Transverse colon (tissue), 4 donors: Measurements from ENCODE around the gene BAZ1A. TPM values are rescaled to one million over a fixed set of nuclear protein-coding genes. Genes with fewer than 3 reads are reported as not detected.
"Not testable (repeated sequence)": the region's sequence is repeated elsewhere in the genome, so short reads cannot be mapped to it uniquely, and the experiment has no call there.

Source experiments
- DNase-seq: peaks from one replicate; pipeline ENCODE4 v3.0.0-alpha.2; 2019
- H3K27ac ChIP-seq, 4 donors: fragments of 200-600 bp; sonication (generic); 2 replicates each; pipeline ENCODE4 v1.5.1; 2016 to 2018; ENCODE audit warnings: inconsistent platforms in 4 of 4
- H3K27me3 ChIP-seq: fragments of 200-600 bp; sonication (generic); 2 replicates; pipeline ENCODE4 v1.5.1; 2017; ENCODE audit warnings: inconsistent platforms
- H3K36me3 ChIP-seq, 4 donors: fragments of 200-600 bp; sonication (generic); 2 replicates each; pipeline ENCODE4 v1.5.1; 2017 to 2019; ENCODE audit warnings: inconsistent platforms in 4 of 4
- H3K4me1 ChIP-seq, 4 donors: fragments of 200-600 bp; sonication (generic); 2 replicates each; pipeline ENCODE4 v1.5.1; 2017 to 2020; ENCODE audit warnings: inconsistent platforms in 4 of 4
- H3K4me3 ChIP-seq, 4 donors: fragments of 200-600 bp; sonication (generic); 1 replicate in 1 of 4; 2 replicates in 3 of 4; pipeline versions ENCODE4 v1.5.1 to v1.6.1; 2017 to 2019; ENCODE audit warnings: inconsistent platforms in 4 of 4
- H3K9me3 ChIP-seq, 2 donors: fragments of 200-600 bp; sonication (generic); 2 replicates each; pipeline ENCODE4 v1.5.1; 2017 to 2019; ENCODE audit warnings: inconsistent platforms in 2 of 2
- CTCF ChIP-seq, 5 experiments: fragments of 200-600 bp in 3 of 5; fragments of 450-650 bp in 2 of 5; sonication (generic) in 3 of 5; IDR thresholded peaks; 1 replicate in 2 of 5; 2 replicates in 3 of 5; pipeline ENCODE4 v1.5.1; 2016 to 2017; ENCODE audit warnings: antibody characterized with exemption in 5 of 5, inconsistent platforms in 3 of 5, mild to moderate bottlenecking in 2 of 5, moderate library complexity in 1 of 5
- EP300 ChIP-seq: sonication (generic); formaldehyde crosslinking; IDR thresholded peaks from one replicate; pipeline ENCODE4 v1.6.1; 2017; ENCODE audit warnings: antibody characterized with exemption, low read depth
- POLR2A ChIP-seq: fragments of 450-650 bp; IDR thresholded peaks from one replicate; pipeline ENCODE4 v1.6.1; 2016; ENCODE audit warnings: antibody characterized with exemption, mild to moderate bottlenecking, moderate library complexity
- POLR2AphosphoS5 ChIP-seq, 3 donors: sonication (generic); formaldehyde crosslinking; IDR thresholded peaks; one replicate each; pipeline ENCODE4 v1.6.1; 2016; ENCODE audit warnings: antibody characterized with exemption in 3 of 3
- WGBS, 2 donors: methylation state at CpG; one replicate each; pipeline ENCODE4 v1.1.5; 2018; ENCODE audit warnings: low coverage in 1 of 2; 5-methylcytosine and 5-hydroxymethylcytosine counted together
- in situ Hi-C, 4 donors: fragments of 200-750 bp; cut with MboI; loops; one replicate each; pipeline versions ENCODE4 v1.15.0 to v1.15.1; 2017; ENCODE audit warnings: low sequenced_read_pairs in 3 of 4, low pct_ligation_motif_present in 1 of 4, low pct_unique_long_range_greater_than_20kb in 1 of 4
- intact Hi-C: fragments of 100-400 bp; cut with DNase I; formaldehyde crosslinking; loops from one replicate; pipeline ENCODE4 v1.15.1; 2023; ENCODE audit warnings: low total_unique reads
- total RNA-seq, 4 donors: library from RNA; depleted of rRNA; stranded (reverse); fragments of >200 nt; gene quantifications; one replicate each; pipeline ENCODE4 v1.1.0, GENCODE V29; 2016

The BAZ1A gene
- total RNA-seq, 4 donors from 2014 or later, result 25.8 to 48.1 (median 41.0) TPM

GRCh38 chr14:34804933-34805332, 70.2 kb downstream of the BAZ1A start:
- no peaks in the 10 kb centered on the region for H3K27me3 ChIP-seq
- no peak overlapping the region for H3K4me3 ChIP-seq
- intact Hi-C loops, result no loop called here
- peaks cover 0 to 47% (median 18%) of the 10 kb centered on the region in 4 donors for H3K36me3 ChIP-seq
- no peaks in the 10 kb centered on the region for H3K4me1 ChIP-seq
- WGBS, 2 donors, result 95 to 100% methylated on average over 2 to 3 of the region's 3 CpGs
- TF ChIP-seq CTCF (IDR thresholded peaks at IDR 0.05), result no peak
- TF ChIP-seq POLR2AphosphoS5 (IDR thresholded peaks at IDR 0.05), result no peak
- DNase-seq, result no peak
- no peak overlapping the region for H3K27ac ChIP-seq
- no peaks in the 10 kb centered on the region for H3K9me3 ChIP-seq
- in situ Hi-C loops, result no loop called here

DNA sequence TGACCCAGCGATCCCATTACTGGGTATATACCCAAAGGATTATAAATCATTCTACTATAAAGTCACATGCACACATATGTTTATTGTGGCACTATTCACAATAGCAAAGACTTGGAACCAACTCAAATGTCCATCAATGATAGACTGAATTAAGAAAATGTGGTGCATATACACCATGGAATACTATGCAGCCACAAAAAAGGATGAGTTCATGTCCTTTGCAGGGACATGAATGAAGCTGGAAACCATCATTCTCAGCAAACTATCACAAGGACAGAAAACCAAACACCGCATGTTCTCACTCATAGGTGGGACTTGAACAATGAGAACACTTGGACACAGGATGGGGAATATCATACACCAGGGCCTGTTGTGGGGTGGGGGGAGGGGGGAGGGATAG, 76.3 kb downstream of the BAZ1A start:
- 96 to 100% methylated on average over 1 to 2 of the region's 2 CpGs for WGBS, 2 donors
- peaks cover 0 to 55% (median 18%) of the 10 kb centered on the region in 4 donors for H3K36me3 ChIP-seq
- intact Hi-C loops, DNase-seq, H3K27ac ChIP-seq, H3K4me3 ChIP-seq, H3K27me3 ChIP-seq, in situ Hi-C loops, H3K9me3 ChIP-seq, H3K4me1 ChIP-seq: not testable (repeated sequence)

DNA sequence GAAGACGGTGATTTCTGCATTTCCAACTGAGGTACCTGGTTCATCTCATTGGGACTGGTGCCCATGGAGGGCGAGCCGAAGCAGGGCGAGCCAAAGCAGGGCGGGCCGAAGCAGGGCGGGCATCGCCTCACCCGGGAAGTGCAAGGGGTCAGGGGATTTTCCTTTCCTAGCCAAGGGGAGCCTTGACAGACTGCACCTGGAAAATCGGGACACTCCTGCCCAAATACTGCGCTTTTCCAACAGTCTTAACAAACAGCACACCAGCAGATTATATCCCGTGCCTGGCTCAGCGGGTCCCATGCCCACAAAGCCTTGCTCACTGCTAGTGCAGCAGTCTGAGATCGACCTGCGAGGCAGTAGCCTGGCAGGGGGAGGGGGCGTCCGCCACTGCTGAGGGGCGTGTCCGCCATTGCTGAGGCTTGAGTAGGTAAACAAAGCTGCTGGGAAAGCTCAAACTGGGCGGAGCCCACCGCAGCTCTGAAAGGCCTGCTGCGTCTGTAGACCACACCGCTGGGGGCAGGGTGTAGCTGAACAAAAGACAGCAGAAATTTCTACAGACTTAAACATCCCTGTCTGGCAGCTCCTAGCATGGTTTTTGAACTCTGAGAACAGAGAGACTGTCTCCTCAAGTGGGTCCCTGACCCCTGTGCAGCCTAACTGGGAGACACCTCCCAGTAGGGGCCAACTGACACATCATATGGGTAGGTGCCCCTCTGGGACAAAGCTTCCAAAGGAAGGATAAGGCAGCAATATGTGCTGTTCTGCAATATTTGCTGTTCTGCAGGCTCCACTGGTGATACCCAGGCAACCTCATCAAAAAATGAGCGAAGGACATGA, 77.2 kb downstream of the BAZ1A start:
- peaks cover 0 to 59% (median 19%) of the 10 kb centered on the region in 4 donors for H3K36me3 ChIP-seq
- TF ChIP-seq POLR2AphosphoS5 (IDR thresholded peaks at IDR 0.05) (no peak), CTCF (IDR thresholded peaks at IDR 0.05) (no peak), EP300 (no peak), POLR2A (no peak)

DNA sequence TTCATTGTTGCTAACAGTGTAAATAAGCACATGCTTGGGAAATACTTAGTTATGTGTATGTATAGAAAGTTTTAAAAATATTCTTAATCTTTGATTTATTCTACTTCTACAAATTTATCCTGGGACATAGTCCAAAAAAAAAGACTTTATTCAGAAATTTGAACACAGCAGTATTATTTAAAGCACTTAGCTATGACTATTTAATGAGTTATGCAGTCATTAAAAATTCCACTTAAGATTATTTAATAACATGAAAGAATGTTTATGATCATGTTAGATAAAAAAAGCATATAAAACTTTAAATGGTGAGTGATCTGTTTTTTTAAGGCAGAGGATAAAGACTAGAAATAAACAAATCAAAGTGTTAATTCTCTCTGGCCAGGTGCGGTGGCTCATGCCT, 78.3 kb downstream of the BAZ1A start:
- WGBS, 2 donors, result 89% methylated on average over 1 of the region's 1 CpG; no CpG with 5 or more reads in 1 of the 2 donors
- no peak for TF ChIP-seq EP300
- no peak for TF ChIP-seq CTCF (IDR thresholded peaks at IDR 0.05)
- TF ChIP-seq POLR2A, result no peak
- no peak for TF ChIP-seq POLR2AphosphoS5 (IDR thresholded peaks at IDR 0.05)
- Histone ChIP-seq H3K4me1 (no peaks in the 10 kb centered on the region), H3K27ac (no peak overlapping the region), H3K4me3 (no peak overlapping the region), H3K27me3 (no peaks in the 10 kb centered on the region), H3K36me3 (peaks cover 0 to 59% (median 14%) of the 10 kb centered on the region in 4 donors), H3K9me3 (no peaks in the 10 kb centered on the region)
- in situ Hi-C loops, result no loop called here
- DNase-seq, result no peak
- intact Hi-C loops, result no loop called here

More for the DNA sequence above, 77.2 kb downstream of the BAZ1A start:
- no peak overlapping the region for H3K27ac ChIP-seq
- DNase-seq, result no peak
- in situ Hi-C loops, result no loop called here
- WGBS, 2 donors, result 98 to 100% methylated on average over 2 to 21 of the region's 24 CpGs
- intact Hi-C loops, result no loop called here
- no peaks in the 10 kb centered on the region for H3K4me1 ChIP-seq
- no peaks in the 10 kb centered on the region for H3K27me3 ChIP-seq
- no peaks in the 10 kb centered on the region for H3K9me3 ChIP-seq
- H3K4me3 ChIP-seq, result no peak overlapping the region
